WTC11 (cell line): ENCODE results near the gene SPOCK1. TPM values are rescaled to one million over a fixed set of nuclear protein-coding genes. Genes with fewer than 3 reads are reported as not detected.

ENCODE experiments used
- ATAC-seq: fragments of 200-7000 bp; cut with Tn5 transposase; 2 replicates; pipeline ENCODE4 v1.10.0; 2021; ENCODE audit warnings: mild to moderate bottlenecking, moderate library complexity
- CTCF ChIA-PET: fragments of 300-600 bp; sonication (Branson Sonifier 250); formaldehyde crosslinking; loops from one replicate; lab custom pipeline; 2021; ENCODE audit warnings: antibody characterized with exemption; lab: Charles Lee
- POLR2A ChIA-PET: fragments of 350-600 bp; sonication (Branson Sonifier 250); formaldehyde crosslinking; loops from one replicate; lab custom pipeline; 2021; ENCODE audit warnings: antibody characterized with exemption; lab: Charles Lee
- DNase-seq: peaks from one replicate; pipeline ENCODE4 v3.0.0; 2021; ENCODE audit warnings: low spot score
- H3K27ac Mint-ChIP-seq: 2 replicates; pipeline ENCODE4 v1.8.0; 2021; ENCODE audit warnings: mixed read lengths
- H3K27me3 Mint-ChIP-seq: 2 replicates; pipeline ENCODE4 v1.8.0; 2021; ENCODE audit warnings: low read depth, mild to moderate bottlenecking, moderate library complexity, mixed read lengths
- H3K36me3 Mint-ChIP-seq: 2 replicates; pipeline ENCODE4 v1.8.0; 2021; ENCODE audit warnings: mixed read lengths
- H3K4me1 Mint-ChIP-seq: 2 replicates; pipeline ENCODE4 v1.8.0; 2022; ENCODE audit warnings: mixed read lengths
- H3K4me3 Mint-ChIP-seq: 2 replicates; pipeline ENCODE4 v1.8.0; 2021; ENCODE audit warnings: mild to moderate bottlenecking, moderate library complexity, mixed read lengths
- H3K9me3 Mint-ChIP-seq: 2 replicates; pipeline ENCODE4 v1.8.0; 2021; ENCODE audit warnings: mixed read lengths
- CBFB ChIP-seq: sonication (generic); formaldehyde crosslinking; IDR thresholded peaks from 2 replicates; pipeline ENCODE4 v1.8.1; 2022; ENCODE audit warnings: mild to moderate bottlenecking, low read depth, missing genetic modification reagents
- ESRRA ChIP-seq: sonication (generic); formaldehyde crosslinking; IDR thresholded peaks from 2 replicates; pipeline ENCODE4 v1.8.1; 2022; ENCODE audit warnings: mild to moderate bottlenecking, missing genetic modification reagents, borderline replicate concordance
- GRHL2 ChIP-seq: fragments of 250-450 bp; sonication (Bioruptor Pico); IDR thresholded peaks from 2 replicates; pipeline ENCODE4 v1.8.0; 2022; ENCODE audit warnings: mild to moderate bottlenecking, moderate library complexity; ENCODE audit not compliant: insufficient replicate concordance, severe bottlenecking
- HMGA2 ChIP-seq: fragments of 250-450 bp; sonication (Bioruptor Pico); IDR thresholded peaks from 2 replicates; pipeline ENCODE4 v1.4.0; 2021; ENCODE audit warnings: mild to moderate bottlenecking, moderate library complexity
- IRF2 ChIP-seq: sonication (generic); formaldehyde crosslinking; IDR thresholded peaks from 2 replicates; pipeline ENCODE4 v1.8.0; 2022; ENCODE audit warnings: low read depth, missing genetic modification reagents, borderline replicate concordance
- MXD4 ChIP-seq: fragments of 250-450 bp; sonication (Bioruptor Pico); IDR thresholded peaks from 2 replicates; pipeline ENCODE4 v1.8.0; 2021; ENCODE audit warnings: mild to moderate bottlenecking, moderate library complexity, borderline replicate concordance
- NFE2L1 ChIP-seq: sonication (generic); formaldehyde crosslinking; IDR thresholded peaks from 2 replicates; pipeline ENCODE4 v1.8.1; 2023; ENCODE audit warnings: missing genetic modification reagents
- NFYB ChIP-seq: sonication (generic); formaldehyde crosslinking; conservative IDR thresholded peaks from 2 replicates; pipeline ENCODE4 v1.8.0; 2022; ENCODE audit warnings: low read depth, missing genetic modification reagents
- NR3C1 ChIP-seq: sonication (generic); formaldehyde crosslinking; conservative IDR thresholded peaks from 2 replicates; pipeline ENCODE4 v1.8.1; 2023; ENCODE audit warnings: low read depth, mild to moderate bottlenecking, missing genetic modification reagents
- RORB ChIP-seq: fragments of 250-450 bp; sonication (Bioruptor Pico); IDR thresholded peaks from 2 replicates; pipeline ENCODE4 v1.9.0; 2021; ENCODE audit warnings: mild to moderate bottlenecking
- TP53 ChIP-seq: sonication (generic); formaldehyde crosslinking; IDR thresholded peaks from 2 replicates; pipeline ENCODE4 v1.8.1; 2023; ENCODE audit warnings: mild to moderate bottlenecking, missing genetic modification reagents
- ZNF121 ChIP-seq: sonication (generic); formaldehyde crosslinking; IDR thresholded peaks from 2 replicates; pipeline ENCODE4 v1.8.0; 2023; ENCODE audit warnings: missing genetic modification reagents
- ZNF138 ChIP-seq: sonication (generic); formaldehyde crosslinking; conservative IDR thresholded peaks from 2 replicates; pipeline ENCODE4 v1.8.1; 2022; ENCODE audit warnings: mild to moderate bottlenecking, moderate library complexity, missing genetic modification reagents
- ZNF671 ChIP-seq: fragments of 250-450 bp; sonication (Bioruptor Pico); IDR thresholded peaks from 2 replicates; pipeline ENCODE4 v1.8.0; 2021; ENCODE audit warnings: mild to moderate bottlenecking
- total RNA-seq: library from RNA; stranded (reverse); gene quantifications from 3 replicates; pipeline ENCODE4 v1.2.3, GENCODE V29; 2021
- TF ChIP-seq, protein P1 (sequence below): sonication (generic); formaldehyde crosslinking; IDR thresholded peaks from 2 replicates; pipeline ENCODE4 v1.8.0; 2022; ENCODE audit warnings: mild to moderate bottlenecking, missing genetic modification reagents
- TF ChIP-seq, protein P2 (sequence below): sonication (generic); formaldehyde crosslinking; IDR thresholded peaks from 2 replicates; pipeline ENCODE4 v1.8.0; 2022; ENCODE audit warnings: mild to moderate bottlenecking, missing genetic modification reagents
- TF ChIP-seq, protein P3 (sequence below): sonication (generic); formaldehyde crosslinking; IDR thresholded peaks from 2 replicates; pipeline ENCODE4 v1.8.0; 2023; ENCODE audit warnings: missing genetic modification reagents
- TF ChIP-seq, protein P4 (sequence below): sonication (generic); formaldehyde crosslinking; IDR thresholded peaks from 2 replicates; pipeline ENCODE4 v1.8.0; 2022; ENCODE audit warnings: mild to moderate bottlenecking, missing genetic modification reagents
- TF ChIP-seq, protein P5 (sequence below): fragments of 250-450 bp; sonication (Bioruptor Pico); IDR thresholded peaks from 2 replicates; pipeline ENCODE4 v1.9.0; 2021; ENCODE audit warnings: mild to moderate bottlenecking
- TF ChIP-seq, protein P6 (sequence below): fragments of 250-450 bp; sonication (Bioruptor Pico); IDR thresholded peaks from 2 replicates; pipeline ENCODE4 v1.8.0; 2021; ENCODE audit warnings: mild to moderate bottlenecking
- TF ChIP-seq, protein P7 (sequence below): sonication (generic); formaldehyde crosslinking; IDR thresholded peaks from 2 replicates; pipeline ENCODE4 v1.8.1; 2023; ENCODE audit warnings: mild to moderate bottlenecking, missing genetic modification reagents, moderate library complexity
- TF ChIP-seq, protein P8 (sequence below): fragments of 250-450 bp; sonication (Bioruptor Pico); conservative IDR thresholded peaks from 2 replicates; pipeline ENCODE4 v1.9.0; 2021; ENCODE audit warnings: mild to moderate bottlenecking
- TF ChIP-seq, protein P9 (sequence below): fragments of 250-450 bp; sonication (Bioruptor Pico); IDR thresholded peaks from 2 replicates; pipeline ENCODE4 v1.9.0; 2021; ENCODE audit warnings: mild to moderate bottlenecking

SPOCK1 gene
- total RNA-seq, 1 experiment from 2014 or later, result 15.2 TPM

DNA sequence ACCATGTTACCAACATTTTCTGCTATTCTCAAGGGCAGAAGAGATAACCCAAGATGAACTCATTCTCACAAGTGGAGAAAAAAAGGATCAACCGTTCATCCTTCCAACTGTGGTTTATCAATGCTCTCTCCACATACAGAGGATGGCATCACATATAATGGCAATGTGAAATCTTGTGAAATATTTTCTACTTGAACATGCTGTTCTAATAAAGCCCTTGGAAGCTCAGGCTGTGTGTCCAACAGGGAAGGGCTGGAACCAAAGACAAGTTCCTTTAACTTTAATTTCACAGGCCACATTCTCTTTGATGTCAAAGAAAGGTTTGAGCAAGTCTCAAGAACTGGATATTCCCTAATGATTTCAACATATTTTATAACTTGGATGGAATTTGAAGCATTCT lies 230.5 kb downstream of the SPOCK1 start:
- no peak for ATAC-seq
- TF ChIP-seq NFE2L1 (CRISPR knock-in tag), result no peak
- TF ChIP-seq, protein P1, sequence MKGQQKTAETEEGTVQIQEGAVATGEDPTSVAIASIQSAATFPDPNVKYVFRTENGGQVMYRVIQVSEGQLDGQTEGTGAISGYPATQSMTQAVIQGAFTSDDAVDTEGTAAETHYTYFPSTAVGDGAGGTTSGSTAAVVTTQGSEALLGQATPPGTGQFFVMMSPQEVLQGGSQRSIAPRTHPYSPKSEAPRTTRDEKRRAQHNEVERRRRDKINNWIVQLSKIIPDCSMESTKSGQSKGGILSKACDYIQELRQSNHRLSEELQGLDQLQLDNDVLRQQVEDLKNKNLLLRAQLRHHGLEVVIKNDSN (CRISPR knock-in tag), result no peak
- TF ChIP-seq, protein P2, sequence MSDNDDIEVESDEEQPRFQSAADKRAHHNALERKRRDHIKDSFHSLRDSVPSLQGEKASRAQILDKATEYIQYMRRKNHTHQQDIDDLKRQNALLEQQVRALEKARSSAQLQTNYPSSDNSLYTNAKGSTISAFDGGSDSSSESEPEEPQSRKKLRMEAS (CRISPR knock-in tag), result no peak
- TF ChIP-seq, protein P3, sequence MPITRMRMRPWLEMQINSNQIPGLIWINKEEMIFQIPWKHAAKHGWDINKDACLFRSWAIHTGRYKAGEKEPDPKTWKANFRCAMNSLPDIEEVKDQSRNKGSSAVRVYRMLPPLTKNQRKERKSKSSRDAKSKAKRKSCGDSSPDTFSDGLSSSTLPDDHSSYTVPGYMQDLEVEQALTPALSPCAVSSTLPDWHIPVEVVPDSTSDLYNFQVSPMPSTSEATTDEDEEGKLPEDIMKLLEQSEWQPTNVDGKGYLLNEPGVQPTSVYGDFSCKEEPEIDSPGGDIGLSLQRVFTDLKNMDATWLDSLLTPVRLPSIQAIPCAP (CRISPR knock-in tag), result no peak
- no peak for TF ChIP-seq GRHL2 (CRISPR knock-in tag)
- TF ChIP-seq, protein P4, sequence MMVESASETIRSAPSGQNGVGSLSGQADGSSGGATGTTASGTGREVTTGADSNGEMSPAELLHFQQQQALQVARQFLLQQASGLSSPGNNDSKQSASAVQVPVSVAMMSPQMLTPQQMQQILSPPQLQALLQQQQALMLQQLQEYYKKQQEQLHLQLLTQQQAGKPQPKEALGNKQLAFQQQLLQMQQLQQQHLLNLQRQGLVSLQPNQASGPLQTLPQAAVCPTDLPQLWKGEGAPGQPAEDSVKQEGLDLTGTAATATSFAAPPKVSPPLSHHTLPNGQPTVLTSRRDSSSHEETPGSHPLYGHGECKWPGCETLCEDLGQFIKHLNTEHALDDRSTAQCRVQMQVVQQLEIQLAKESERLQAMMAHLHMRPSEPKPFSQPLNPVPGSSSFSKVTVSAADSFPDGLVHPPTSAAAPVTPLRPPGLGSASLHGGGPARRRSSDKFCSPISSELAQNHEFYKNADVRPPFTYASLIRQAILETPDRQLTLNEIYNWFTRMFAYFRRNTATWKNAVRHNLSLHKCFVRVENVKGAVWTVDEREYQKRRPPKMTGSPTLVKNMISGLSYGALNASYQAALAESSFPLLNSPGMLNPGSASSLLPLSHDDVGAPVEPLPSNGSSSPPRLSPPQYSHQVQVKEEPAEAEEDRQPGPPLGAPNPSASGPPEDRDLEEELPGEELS, result no peak
- CTCF ChIA-PET, result no interaction called here
- Mint-ChIP-seq H3K9me3 (no peaks in the 10 kb centered on the region), H3K27ac (no peak overlapping the region), H3K27me3 (no peaks in the 10 kb centered on the region), H3K4me3 (no peak overlapping the region), H3K4me1 (no peaks in the 10 kb centered on the region), H3K36me3 (no peaks in the 10 kb centered on the region)
- POLR2A ChIA-PET, result no interaction called here
- DNase-seq, result no peak

DNA sequence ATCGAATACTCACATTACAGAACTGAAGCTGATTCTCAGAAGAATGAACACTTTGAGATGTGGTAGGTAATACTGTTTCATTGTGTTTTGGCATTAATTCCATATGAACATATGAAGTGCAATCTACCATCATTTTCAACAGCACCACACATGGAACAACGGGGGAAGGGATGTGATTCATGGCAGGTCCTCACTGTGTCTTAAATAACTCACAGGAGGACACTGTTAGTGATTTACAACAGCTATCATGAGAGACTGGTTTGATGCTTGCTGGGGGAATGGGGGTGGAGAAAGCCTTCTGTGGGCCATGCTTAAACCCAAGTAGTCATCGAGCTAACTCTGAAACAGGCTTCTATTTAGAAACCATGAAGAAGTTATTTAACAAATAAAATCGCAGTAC lies 232.9 kb downstream of the SPOCK1 start:
- POLR2A ChIA-PET, result no interaction called here
- Mint-ChIP-seq H3K27me3 (no peaks in the 10 kb centered on the region), H3K4me3 (no peak overlapping the region), H3K36me3 (no peaks in the 10 kb centered on the region)
- CTCF ChIA-PET, result no interaction called here
- ATAC-seq, result no peak
- TF ChIP-seq MXD4 (CRISPR knock-in tag) (no peak), CBFB (no peak), IRF2 (CRISPR knock-in tag) (no peak), ZNF671 (no peak), NR3C1 (CRISPR knock-in tag) (no peak), ZNF138 (CRISPR knock-in tag) (no peak), ESRRA (CRISPR knock-in tag) (no peak), RORB (no peak), HMGA2 (no peak), TP53 (CRISPR knock-in tag) (no peak), ZNF121 (no peak), NFYB (CRISPR knock-in tag) (no peak)
- TF ChIP-seq, protein P5, sequence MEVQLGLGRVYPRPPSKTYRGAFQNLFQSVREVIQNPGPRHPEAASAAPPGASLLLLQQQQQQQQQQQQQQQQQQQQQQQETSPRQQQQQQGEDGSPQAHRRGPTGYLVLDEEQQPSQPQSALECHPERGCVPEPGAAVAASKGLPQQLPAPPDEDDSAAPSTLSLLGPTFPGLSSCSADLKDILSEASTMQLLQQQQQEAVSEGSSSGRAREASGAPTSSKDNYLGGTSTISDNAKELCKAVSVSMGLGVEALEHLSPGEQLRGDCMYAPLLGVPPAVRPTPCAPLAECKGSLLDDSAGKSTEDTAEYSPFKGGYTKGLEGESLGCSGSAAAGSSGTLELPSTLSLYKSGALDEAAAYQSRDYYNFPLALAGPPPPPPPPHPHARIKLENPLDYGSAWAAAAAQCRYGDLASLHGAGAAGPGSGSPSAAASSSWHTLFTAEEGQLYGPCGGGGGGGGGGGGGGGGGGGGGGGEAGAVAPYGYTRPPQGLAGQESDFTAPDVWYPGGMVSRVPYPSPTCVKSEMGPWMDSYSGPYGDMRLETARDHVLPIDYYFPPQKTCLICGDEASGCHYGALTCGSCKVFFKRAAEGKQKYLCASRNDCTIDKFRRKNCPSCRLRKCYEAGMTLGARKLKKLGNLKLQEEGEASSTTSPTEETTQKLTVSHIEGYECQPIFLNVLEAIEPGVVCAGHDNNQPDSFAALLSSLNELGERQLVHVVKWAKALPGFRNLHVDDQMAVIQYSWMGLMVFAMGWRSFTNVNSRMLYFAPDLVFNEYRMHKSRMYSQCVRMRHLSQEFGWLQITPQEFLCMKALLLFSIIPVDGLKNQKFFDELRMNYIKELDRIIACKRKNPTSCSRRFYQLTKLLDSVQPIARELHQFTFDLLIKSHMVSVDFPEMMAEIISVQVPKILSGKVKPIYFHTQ (CRISPR knock-in tag), result no peak
- TF ChIP-seq, protein P6, sequence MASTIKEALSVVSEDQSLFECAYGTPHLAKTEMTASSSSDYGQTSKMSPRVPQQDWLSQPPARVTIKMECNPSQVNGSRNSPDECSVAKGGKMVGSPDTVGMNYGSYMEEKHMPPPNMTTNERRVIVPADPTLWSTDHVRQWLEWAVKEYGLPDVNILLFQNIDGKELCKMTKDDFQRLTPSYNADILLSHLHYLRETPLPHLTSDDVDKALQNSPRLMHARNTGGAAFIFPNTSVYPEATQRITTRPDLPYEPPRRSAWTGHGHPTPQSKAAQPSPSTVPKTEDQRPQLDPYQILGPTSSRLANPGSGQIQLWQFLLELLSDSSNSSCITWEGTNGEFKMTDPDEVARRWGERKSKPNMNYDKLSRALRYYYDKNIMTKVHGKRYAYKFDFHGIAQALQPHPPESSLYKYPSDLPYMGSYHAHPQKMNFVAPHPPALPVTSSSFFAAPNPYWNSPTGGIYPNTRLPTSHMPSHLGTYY (CRISPR knock-in tag), result no peak
- TF ChIP-seq, protein P7, sequence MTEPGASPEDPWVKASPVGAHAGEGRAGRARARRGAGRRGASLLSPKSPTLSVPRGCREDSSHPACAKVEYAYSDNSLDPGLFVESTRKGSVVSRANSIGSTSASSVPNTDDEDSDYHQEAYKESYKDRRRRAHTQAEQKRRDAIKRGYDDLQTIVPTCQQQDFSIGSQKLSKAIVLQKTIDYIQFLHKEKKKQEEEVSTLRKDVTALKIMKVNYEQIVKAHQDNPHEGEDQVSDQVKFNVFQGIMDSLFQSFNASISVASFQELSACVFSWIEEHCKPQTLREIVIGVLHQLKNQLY (CRISPR knock-in tag), result no peak
- TF ChIP-seq, protein P8, sequence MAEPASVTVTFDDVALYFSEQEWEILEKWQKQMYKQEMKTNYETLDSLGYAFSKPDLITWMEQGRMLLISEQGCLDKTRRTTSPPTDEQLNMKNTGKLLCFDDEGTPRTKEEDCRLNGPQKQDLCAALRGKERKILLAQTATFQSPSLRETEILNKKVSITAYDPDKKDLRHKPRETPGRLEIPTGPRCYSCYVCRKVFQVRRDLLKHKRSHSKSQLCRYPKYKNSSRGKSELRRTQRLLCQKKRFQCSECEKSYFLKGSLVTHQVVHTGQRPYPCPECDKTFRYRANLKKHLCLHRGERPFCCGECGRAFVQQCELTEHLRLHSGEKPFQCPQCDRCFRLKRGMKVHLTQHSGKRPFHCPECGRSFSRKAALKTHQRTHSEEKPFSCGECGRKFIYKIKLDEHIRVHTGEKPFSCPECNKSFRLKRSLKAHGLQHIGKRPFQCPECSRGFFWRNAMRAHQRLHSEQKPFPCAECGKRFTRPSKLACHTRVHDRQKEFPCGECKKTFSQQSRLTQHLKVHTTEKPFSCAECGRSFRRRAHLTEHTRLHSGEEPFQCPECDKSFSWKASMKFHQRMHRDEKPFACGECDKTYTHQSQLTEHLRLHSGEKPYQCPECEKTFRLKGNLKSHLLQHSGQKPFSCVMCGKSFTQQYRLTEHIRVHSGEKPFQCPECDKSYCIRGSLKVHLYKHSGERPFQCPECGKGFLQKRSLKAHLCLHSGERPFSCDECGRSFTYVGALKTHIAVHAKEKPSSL (CRISPR knock-in tag), result no peak
- TF ChIP-seq, protein P9, sequence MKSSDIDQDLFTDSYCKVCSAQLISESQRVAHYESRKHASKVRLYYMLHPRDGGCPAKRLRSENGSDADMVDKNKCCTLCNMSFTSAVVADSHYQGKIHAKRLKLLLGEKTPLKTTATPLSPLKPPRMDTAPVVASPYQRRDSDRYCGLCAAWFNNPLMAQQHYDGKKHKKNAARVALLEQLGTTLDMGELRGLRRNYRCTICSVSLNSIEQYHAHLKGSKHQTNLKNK, result no peak
- TF ChIP-seq, all 79 proteins: peak for 0
- Mint-ChIP-seq H3K27ac (no peak overlapping the region), H3K4me1 (no peaks in the 10 kb centered on the region), H3K9me3 (no peaks in the 10 kb centered on the region)
- DNase-seq, result no peak
